ENCODE results near the gene COPS3. TPM values are rescaled to one million over a fixed set of nuclear protein-coding genes. Genes with fewer than 3 reads are reported as not detected.
"Not testable (repeated sequence)": the region's sequence is repeated elsewhere in the genome, so short reads cannot be mapped to it uniquely, and the experiment has no call there.

The COPS3 gene
- total RNA-seq, 4 donors from 2014 or later, result 51.8 to 85.3 (median 54.8) TPM

- 77 to 83% methylated on average over 1 to 2 of the region's 2 CpGs for WGBS, 2 donors (ENCODE audit: low coverage in 1 of 2)
- no peak for ATAC-seq
- Histone ChIP-seq H3K27me3 (no peaks in the 10 kb centered on the region), H3K9me3 (no peaks in the 10 kb centered on the region), H3K36me3 (peaks cover 0 to 100% of the 10 kb centered on the region in 2 donors), H3K27ac (no peak overlapping the region), H3K4me1 (no peaks in the 10 kb centered on the region), H3K4me3 (no peak overlapping the region)
- TF ChIP-seq POLR2A (IDR thresholded peaks at IDR 0.05) (no peak), CTCF (IDR thresholded peaks at IDR 0.05) (no peak), EP300 (IDR thresholded peaks at IDR 0.05) (no peak), POLR2AphosphoS5 (IDR thresholded peaks at IDR 0.05) (no peak)
Measured at GRCh38 chr17:17264430-17264829, 16.6 kb downstream of the COPS3 start.

GRCh38 chr17:17258998-17259397, 22.0 kb downstream of the COPS3 start:
- Histone ChIP-seq H3K27ac (no peak overlapping the region), H3K27me3 (no peaks in the 10 kb centered on the region), H3K9me3 (no peaks in the 10 kb centered on the region), H3K4me1 (no peaks in the 10 kb centered on the region), H3K4me3 (no peak overlapping the region), H3K36me3 (peaks cover 0 to 100% of the 10 kb centered on the region in 2 donors)
- WGBS, 2 donors (ENCODE audit: low coverage in 1 of 2), result 70% methylated on average over 2 of the region's 4 CpGs; no CpG with 5 or more reads in 1 of the 2 donors
- no peak for TF ChIP-seq CTCF (IDR thresholded peaks at IDR 0.05)
- TF ChIP-seq POLR2AphosphoS5 (IDR thresholded peaks at IDR 0.05), result no peak
- TF ChIP-seq EP300 (IDR thresholded peaks at IDR 0.05), result no peak
- no peak for ATAC-seq

- H3K36me3 ChIP-seq, result peaks cover 0 to 100% of the 10 kb centered on the region in 2 donors
- H3K4me1 ChIP-seq, result no peaks in the 10 kb centered on the region
- no peaks in the 10 kb centered on the region for H3K27me3 ChIP-seq
- 92% methylated on average over 5 of the region's 7 CpGs; no CpG with 5 or more reads in 1 of the 2 donors for WGBS, 2 donors (ENCODE audit: low coverage in 1 of 2)
- H3K9me3 ChIP-seq, result no peaks in the 10 kb centered on the region
- no peak overlapping the region for H3K4me3 ChIP-seq
- ATAC-seq, result no peak
- TF ChIP-seq POLR2AphosphoS5 (IDR thresholded peaks at IDR 0.05), result no peak
- no peak for TF ChIP-seq POLR2A (IDR thresholded peaks at IDR 0.05)
- no peak for TF ChIP-seq EP300 (IDR thresholded peaks at IDR 0.05)
- TF ChIP-seq CTCF (IDR thresholded peaks at IDR 0.05), result no peak
- no peak overlapping the region for H3K27ac ChIP-seq
Measured at GRCh38 chr17:17258011-17258410, 23.0 kb downstream of the COPS3 start.

GRCh38 chr17:17256316-17256715, 24.7 kb downstream of the COPS3 start:
- no peak for TF ChIP-seq POLR2A (IDR thresholded peaks at IDR 0.05)
- no peak for TF ChIP-seq CTCF (IDR thresholded peaks at IDR 0.05)
- no peak for TF ChIP-seq EP300 (IDR thresholded peaks at IDR 0.05)
- TF ChIP-seq POLR2AphosphoS5 (IDR thresholded peaks at IDR 0.05), result no peak
- peaks cover 0 to 100% of the 10 kb centered on the region in 2 donors for H3K36me3 ChIP-seq

GRCh38 chr17:17255689-17256088, 25.4 kb downstream of the COPS3 start:
- not testable (repeated sequence) for ATAC-seq, H3K9me3 ChIP-seq, H3K27me3 ChIP-seq, H3K27ac ChIP-seq, H3K4me3 ChIP-seq, H3K4me1 ChIP-seq
- WGBS, 2 donors (ENCODE audit: low coverage in 1 of 2), result 81 to 83% methylated on average over 2 to 11 of the region's 11 CpGs
- peaks cover 0 to 100% of the 10 kb centered on the region in 2 donors for H3K36me3 ChIP-seq

More at GRCh38 chr17:17256316-17256715, 24.7 kb downstream of the COPS3 start:
- Histone ChIP-seq H3K4me1 (no peaks in the 10 kb centered on the region), H3K9me3 (no peaks in the 10 kb centered on the region), H3K27me3 (no peaks in the 10 kb centered on the region), H3K27ac (no peak overlapping the region), H3K4me3 (no peak overlapping the region)
- ATAC-seq, result no peak
- 83 to 88% methylated on average over 1 of the region's 1 CpG for WGBS, 2 donors (ENCODE audit: low coverage in 1 of 2)
